ENCODE results near the gene MIS18BP1.
A peak's percentile ranks its signal among the peaks of the same experiment; 100 is the strongest.
"Not testable (repeated sequence)": the region's sequence is repeated elsewhere in the genome, so short reads cannot be mapped to it uniquely, and the experiment has no call there.

Gene MIS18BP1

DNA sequence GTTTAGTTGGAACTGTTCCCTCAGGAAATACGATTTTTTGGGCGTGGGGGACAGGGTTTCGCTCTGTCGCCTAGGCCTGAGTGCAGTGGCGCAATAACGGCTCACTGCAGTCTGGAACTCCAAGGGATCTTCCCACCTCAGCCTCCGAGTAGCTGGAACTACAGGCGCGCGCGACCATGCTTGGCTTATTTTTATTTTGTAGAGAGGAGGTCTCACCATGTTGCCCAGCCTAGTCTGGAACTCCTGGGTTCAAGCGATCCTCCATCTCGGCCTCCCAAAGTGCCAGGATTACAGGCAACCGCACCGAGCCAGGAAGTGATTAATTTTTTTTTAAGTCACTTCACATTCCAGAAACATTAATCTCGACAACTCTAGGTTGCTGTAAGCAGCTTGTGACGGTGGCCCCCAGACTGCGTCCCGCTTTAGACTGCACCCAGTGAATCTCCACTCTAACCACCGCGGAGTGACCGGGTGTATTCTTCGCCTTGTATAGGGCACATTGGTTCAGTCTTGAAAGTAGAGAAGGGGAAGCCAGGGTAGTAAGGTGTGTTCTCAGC, 830 bp upstream of the MIS18BP1 start:
- Mint-ChIP-seq H3K4me3 (peak overlapping the region; percentile 83), H3K9me3 (peaks cover 9% of the 10 kb centered on the region), H3K27ac (peak overlapping the region; percentile 92), H3K36me3 (peaks cover 18% of the 10 kb centered on the region), H3K4me1 (peaks cover 16% of the 10 kb centered on the region)
- DNase-seq (ENCODE audit: low spot score in 2 of 2) (no peak), ATAC-seq (no peak)

DNA sequence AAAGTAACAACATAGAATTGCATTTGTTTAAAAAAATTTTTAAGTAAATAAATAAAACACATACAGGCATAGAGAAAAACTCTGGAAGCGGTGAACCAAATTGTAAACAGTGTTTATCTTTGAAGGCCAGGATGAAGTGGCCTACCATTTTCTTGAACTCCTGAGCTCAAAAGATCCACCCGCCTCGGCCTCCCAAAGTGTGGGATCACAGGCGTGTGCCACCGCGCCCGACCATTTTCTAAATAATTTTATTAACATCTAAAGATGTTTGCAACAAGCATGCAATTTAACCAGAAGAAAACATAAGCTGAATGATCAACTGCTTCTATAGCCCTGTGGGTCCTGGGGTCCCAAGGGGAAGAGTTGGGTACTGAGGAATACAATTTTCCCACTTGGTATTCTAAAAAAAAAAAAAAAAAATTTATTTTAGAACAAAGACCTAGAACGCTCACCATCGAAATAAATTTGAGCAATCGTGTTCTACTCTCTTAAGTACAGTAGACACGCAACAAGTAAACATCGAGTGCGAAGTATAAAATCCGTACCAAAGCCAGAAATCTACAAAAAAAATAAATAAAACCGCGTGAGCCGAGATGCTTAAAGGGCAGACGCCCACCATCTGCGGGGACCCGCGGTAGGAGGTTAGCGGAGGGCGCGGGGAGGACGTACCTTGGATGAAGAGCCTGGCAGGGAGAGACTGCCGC, 484 bp downstream of the MIS18BP1 start:
- H3K36me3 Mint-ChIP-seq, result peaks cover 18% of the 10 kb centered on the region
- ATAC-seq, result no peak
- peak overlapping the region; percentile 83 for H3K4me3 Mint-ChIP-seq
- DNase-seq (ENCODE audit: low spot score in 2 of 2), result peak in 1 of 2 donors; percentile 54
- peaks cover 16% of the 10 kb centered on the region for H3K4me1 Mint-ChIP-seq
- H3K9me3 Mint-ChIP-seq, result no peaks in the 10 kb centered on the region
- H3K27ac Mint-ChIP-seq, result peak overlapping the region; percentile 92

DNA sequence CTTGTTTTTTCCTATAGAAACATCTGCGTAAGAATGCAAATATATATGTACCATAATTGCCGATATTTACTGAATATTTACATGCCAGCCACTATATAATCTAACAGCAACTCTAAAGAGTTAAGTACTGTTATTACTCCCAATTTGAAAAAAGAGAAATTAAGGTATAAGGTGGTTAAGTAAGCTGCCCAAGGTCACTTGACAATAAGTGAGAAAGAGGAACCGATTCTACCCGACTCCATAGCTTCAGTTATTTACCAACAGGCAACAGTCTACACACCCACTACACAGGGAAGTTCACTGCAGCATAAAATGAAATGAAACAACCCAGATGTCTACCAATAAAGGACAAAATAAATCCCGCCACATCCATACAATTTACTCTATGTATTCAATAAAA, 1.1 kb downstream of the MIS18BP1 start:
- H3K4me1 Mint-ChIP-seq, result peaks cover 16% of the 10 kb centered on the region
- peaks cover 18% of the 10 kb centered on the region for H3K36me3 Mint-ChIP-seq
- ATAC-seq (no peak), DNase-seq (ENCODE audit: low spot score in 2 of 2) (no peak)
- peak overlapping the region; percentile 92 for H3K27ac Mint-ChIP-seq
- no peaks in the 10 kb centered on the region for H3K9me3 Mint-ChIP-seq
- H3K4me3 Mint-ChIP-seq, result peak overlapping the region; percentile 83

DNA sequence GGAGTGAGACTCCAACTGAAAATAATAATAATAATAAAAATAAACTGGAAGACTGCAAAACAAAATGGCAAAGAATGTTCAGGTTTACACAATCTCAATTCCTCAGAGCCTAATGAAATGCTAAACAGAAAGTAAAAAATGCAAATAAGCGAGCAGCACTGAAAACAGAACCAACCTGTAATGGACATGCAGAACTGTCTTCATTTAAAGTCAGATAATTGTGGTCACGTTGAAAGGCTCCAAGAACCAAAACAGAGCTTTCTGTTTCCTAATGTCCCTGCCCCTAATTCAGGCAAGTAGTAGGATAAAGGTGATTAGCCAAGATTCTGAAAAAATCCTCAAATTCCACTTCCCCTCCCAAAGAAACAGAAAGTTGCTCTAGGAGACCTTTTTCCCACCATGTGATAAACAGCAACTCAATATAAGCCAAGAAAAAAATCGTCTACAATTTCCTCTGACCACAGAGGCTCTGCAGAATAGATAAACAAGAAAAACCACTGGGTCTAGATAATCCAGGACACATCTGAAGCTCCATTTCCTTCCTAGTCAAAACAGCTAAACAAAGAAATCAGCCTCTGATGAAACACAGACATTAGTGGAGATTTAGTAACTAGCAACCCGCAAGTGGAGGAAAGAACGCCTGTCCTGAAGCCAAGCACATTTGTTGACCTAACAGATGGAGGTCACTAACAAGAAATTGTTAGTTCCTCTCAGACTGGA, 3.0 kb downstream of the MIS18BP1 start:
- H3K4me3 Mint-ChIP-seq, result peak overlapping the region; percentile 83
- peaks cover 16% of the 10 kb centered on the region for H3K4me1 Mint-ChIP-seq
- ATAC-seq (no peak), DNase-seq (ENCODE audit: low spot score in 2 of 2) (no peak)
- H3K36me3 Mint-ChIP-seq, result peaks cover 18% of the 10 kb centered on the region
- no peaks in the 10 kb centered on the region for H3K9me3 Mint-ChIP-seq
- H3K27ac Mint-ChIP-seq, result peak overlapping the region; percentile 77

- Mint-ChIP-seq H3K4me1 (peaks cover 16% of the 10 kb centered on the region), H3K36me3 (peaks cover 15% of the 10 kb centered on the region), H3K4me3 (no peak overlapping the region), H3K27ac (no peak overlapping the region), H3K9me3 (no peaks in the 10 kb centered on the region)
- ATAC-seq, result no peak
- no peak for DNase-seq (ENCODE audit: low spot score in 2 of 2)
These were observed 5.6 kb downstream of the MIS18BP1 start for GRCh38 chr14:45247427-45247826.

DNA sequence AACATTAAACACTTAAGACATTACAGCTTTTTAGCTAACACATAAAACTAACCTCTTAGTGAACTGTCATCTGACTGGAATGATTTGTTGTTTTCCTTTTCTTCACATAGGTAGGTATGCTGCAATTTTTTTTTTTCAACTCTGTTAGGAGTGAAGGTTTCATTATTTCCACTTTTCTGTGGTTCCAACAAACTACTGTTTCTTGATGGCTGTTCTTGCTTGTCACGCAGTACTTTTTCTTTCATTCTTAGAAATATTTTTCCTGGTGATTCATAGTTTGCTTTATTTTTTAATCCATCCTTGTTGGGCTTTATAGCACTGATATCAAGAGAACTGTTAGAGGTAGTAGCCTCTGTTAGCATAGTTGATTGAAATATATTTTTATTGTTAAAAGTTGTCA, 6.3 kb downstream of the MIS18BP1 start:
- no peak overlapping the region for H3K4me3 Mint-ChIP-seq
- DNase-seq (ENCODE audit: low spot score in 2 of 2), result no peak
- H3K9me3 Mint-ChIP-seq, result no peaks in the 10 kb centered on the region
- ATAC-seq, result peak; percentile 91
- H3K4me1 Mint-ChIP-seq, result peaks cover 16% of the 10 kb centered on the region
- H3K36me3 Mint-ChIP-seq, result peaks cover 17% of the 10 kb centered on the region
- H3K27ac Mint-ChIP-seq, result no peak overlapping the region

DNA sequence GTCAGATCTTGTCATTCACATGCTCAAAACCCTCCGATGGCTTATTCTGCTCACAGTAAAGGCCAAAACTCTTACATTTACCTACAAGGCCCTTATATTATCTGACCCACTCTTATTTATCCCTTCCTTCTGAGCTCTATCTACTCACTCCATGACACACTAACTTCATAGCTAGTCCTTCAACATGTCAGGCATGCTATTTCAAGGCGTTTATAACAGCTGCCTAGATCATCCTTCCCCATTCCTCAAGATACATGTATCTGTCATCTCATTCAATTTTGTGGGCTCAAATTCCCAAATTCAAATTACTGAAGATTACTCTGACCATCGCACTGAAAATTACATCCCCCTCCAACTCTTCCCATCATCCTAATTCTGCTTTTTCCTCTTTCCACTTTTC, 6.9 kb downstream of the MIS18BP1 start:
- peaks cover 22% of the 10 kb centered on the region for H3K36me3 Mint-ChIP-seq
- no peak overlapping the region for H3K27ac Mint-ChIP-seq
- no peaks in the 10 kb centered on the region for H3K9me3 Mint-ChIP-seq
- peaks cover 11% of the 10 kb centered on the region for H3K4me1 Mint-ChIP-seq
- no peak overlapping the region for H3K4me3 Mint-ChIP-seq
- no peak for DNase-seq (ENCODE audit: low spot score in 2 of 2)
- no peak for ATAC-seq

GRCh38 chr14:45242706-45243105, 10.3 kb downstream of the MIS18BP1 start:
- no peak overlapping the region for H3K4me3 Mint-ChIP-seq
- no peak for ATAC-seq
- no peak for DNase-seq (ENCODE audit: low spot score in 2 of 2)
- H3K9me3 Mint-ChIP-seq, result no peaks in the 10 kb centered on the region
- H3K36me3 Mint-ChIP-seq, result peaks cover 32% of the 10 kb centered on the region
- H3K27ac Mint-ChIP-seq, result no peak overlapping the region
- H3K4me1 Mint-ChIP-seq, result no peaks in the 10 kb centered on the region

DNA sequence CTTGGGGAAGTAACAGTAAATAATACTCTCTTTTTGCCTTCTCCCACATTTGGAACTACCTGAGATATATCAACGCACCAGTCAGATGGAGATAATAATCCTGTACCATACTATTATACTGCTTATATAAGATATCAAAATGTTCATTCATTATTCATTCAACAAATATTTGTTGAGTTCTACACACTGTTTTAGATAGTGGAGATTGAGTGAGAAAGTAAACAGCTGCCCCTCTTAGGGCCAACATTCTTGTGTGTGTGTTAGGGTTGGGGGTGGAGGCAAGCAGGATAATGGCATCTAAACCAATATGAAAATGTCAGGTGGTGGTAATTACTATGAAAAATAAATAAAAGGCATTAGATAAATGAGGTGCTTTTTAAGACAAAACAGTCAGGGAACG, 14.0 kb downstream of the MIS18BP1 start:
- H3K4me3 Mint-ChIP-seq, result no peak overlapping the region
- peaks cover 64% of the 10 kb centered on the region for H3K36me3 Mint-ChIP-seq
- H3K9me3 Mint-ChIP-seq, result no peaks in the 10 kb centered on the region
- H3K4me1 Mint-ChIP-seq, result no peaks in the 10 kb centered on the region
- DNase-seq (ENCODE audit: low spot score in 2 of 2) (no peak), ATAC-seq (no peak)
- H3K27ac Mint-ChIP-seq, result no peak overlapping the region

GRCh38 chr14:45227566-45227965, 25.4 kb downstream of the MIS18BP1 start:
- H3K4me1 Mint-ChIP-seq, result no peaks in the 10 kb centered on the region
- no peak for DNase-seq (ENCODE audit: low spot score in 2 of 2)
- no peak for ATAC-seq
- peaks cover 96% of the 10 kb centered on the region for H3K36me3 Mint-ChIP-seq
- no peak overlapping the region for H3K4me3 Mint-ChIP-seq
- H3K27ac Mint-ChIP-seq, result no peak overlapping the region
- H3K9me3 Mint-ChIP-seq, result no peaks in the 10 kb centered on the region

- H3K36me3 Mint-ChIP-seq, result peaks cover 80% of the 10 kb centered on the region
- ATAC-seq (no peak), DNase-seq (ENCODE audit: low spot score in 2 of 2) (no peak)
- no peak overlapping the region for H3K4me3 Mint-ChIP-seq
- H3K9me3 Mint-ChIP-seq, result no peaks in the 10 kb centered on the region
- no peaks in the 10 kb centered on the region for H3K4me1 Mint-ChIP-seq
- peak overlapping the region; percentile 43 for H3K27ac Mint-ChIP-seq
These were observed 30.3 kb downstream of the MIS18BP1 start for GRCh38 chr14:45222485-45223262.

GRCh38 chr14:45214341-45214740, 38.7 kb downstream of the MIS18BP1 start:
- not testable (repeated sequence) for H3K9me3 Mint-ChIP-seq; H3K4me3 Mint-ChIP-seq; ATAC-seq; H3K4me1 Mint-ChIP-seq; H3K27ac Mint-ChIP-seq; DNase-seq (ENCODE audit: low spot score in 2 of 2)
- peaks cover 77% of the 10 kb centered on the region for H3K36me3 Mint-ChIP-seq

- not testable (repeated sequence) for H3K9me3 Mint-ChIP-seq; ATAC-seq; DNase-seq (ENCODE audit: low spot score in 2 of 2); H3K27ac Mint-ChIP-seq; H3K4me1 Mint-ChIP-seq; H3K4me3 Mint-ChIP-seq
- peaks cover 82% of the 10 kb centered on the region for H3K36me3 Mint-ChIP-seq
These were observed 39.3 kb downstream of the MIS18BP1 start for GRCh38 chr14:45213716-45214115.

DNA sequence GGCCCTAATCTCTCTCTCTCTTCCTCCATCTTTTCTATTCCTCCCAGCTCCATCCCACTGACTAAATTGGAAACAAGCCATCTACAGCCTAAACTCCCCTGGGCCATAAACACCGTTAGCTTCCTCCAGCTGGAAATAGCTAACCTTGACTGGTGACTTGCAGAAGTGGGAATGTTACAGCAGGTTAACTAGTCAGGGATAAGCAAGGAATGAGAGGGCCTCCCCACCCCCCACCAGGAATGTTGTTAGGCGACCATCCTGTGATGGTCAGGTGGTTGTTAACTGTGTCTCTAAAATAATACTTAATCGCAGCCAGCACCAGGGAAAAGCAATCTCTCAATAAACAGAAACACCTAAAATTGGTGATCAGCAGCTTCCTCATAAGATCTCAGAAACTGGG, 40.8 kb downstream of the MIS18BP1 start:
- H3K36me3 Mint-ChIP-seq, result peaks cover 81% of the 10 kb centered on the region
- no peaks in the 10 kb centered on the region for H3K4me1 Mint-ChIP-seq
- H3K4me3 Mint-ChIP-seq, result no peak overlapping the region
- H3K27ac Mint-ChIP-seq, result no peak overlapping the region
- H3K9me3 Mint-ChIP-seq, result no peaks in the 10 kb centered on the region
- DNase-seq (ENCODE audit: low spot score in 2 of 2) (no peak), ATAC-seq (no peak)

- Mint-ChIP-seq H3K4me3 (no peak overlapping the region), H3K9me3 (no peaks in the 10 kb centered on the region), H3K4me1 (no peaks in the 10 kb centered on the region), H3K27ac (no peak overlapping the region), H3K36me3 (peaks cover 81% of the 10 kb centered on the region)
- no peak for ATAC-seq
- DNase-seq (ENCODE audit: low spot score in 2 of 2), result no peak
These were observed 41.7 kb downstream of the MIS18BP1 start for GRCh38 chr14:45211295-45211694.

Measured in stimulated activated effector memory CD8-positive, alpha-beta T cell treated with anti-CD3 and anti-CD28 coated beads, Interleukin-12 subunit alpha, Interleukin-12 subunit beta, amount 100 ng/mL, for 72 hours (primary cell).